HL-60 (cell line): ENCODE results near the gene TLR9.
A peak's percentile ranks its signal among the peaks of the same experiment; 100 is the strongest.

Experiments used
- DNase-seq, 2 experiments: peaks; one replicate each; pipeline ENCODE4 v3.0.0-alpha.2; 2010 to 2020; ENCODE audit warnings: low read depth in 1 of 2, low spot score in 1 of 2
- H3K27ac ChIP-seq: fragments of 250-450 bp; sonication (Bioruptor Pico); replicated peaks from 2 replicates; pipeline ENCODE4 v1.5.1; 2020; ENCODE audit warnings: mild to moderate bottlenecking, moderate library complexity
- H3K27me3 ChIP-seq: fragments of 250-450 bp; sonication (Bioruptor Pico); 2 replicates; pipeline ENCODE4 v1.5.1; 2021; ENCODE audit warnings: mild to moderate bottlenecking, moderate library complexity; ENCODE audit not compliant: insufficient read depth, poor library complexity, severe bottlenecking
- H3K4me3 ChIP-seq: replicated peaks from 2 replicates; pipeline ENCODE4 v1.5.1; 2011; ENCODE audit warnings: mild to moderate bottlenecking, control low read depth, low read length; ENCODE audit not compliant: insufficient read depth
- GABPA ChIP-seq: IDR thresholded peaks from 2 replicates; pipeline ENCODE4 v1.6.1; 2012; ENCODE audit warnings: low read depth
- POLR2AphosphoS5 ChIP-seq: IDR thresholded peaks from 2 replicates; pipeline ENCODE4 v1.6.1; 2012; ENCODE audit warnings: low read depth
- REST ChIP-seq: IDR thresholded peaks from 2 replicates; pipeline ENCODE4 v1.6.1; 2012; ENCODE audit warnings: low read depth; ENCODE audit not compliant: insufficient replicate concordance
- SPI1 ChIP-seq: IDR thresholded peaks from 2 replicates; pipeline ENCODE4 v1.6.1; 2012; ENCODE audit warnings: low read depth, mild to moderate bottlenecking, borderline replicate concordance
- TF ChIP-seq, protein P1 (sequence below): IDR thresholded peaks from one replicate; pipeline ENCODE4 v1.5.1; 2011; ENCODE audit warnings: low read length, control low read depth, inconsistent platforms; ENCODE audit not compliant: insufficient read depth

Gene TLR9

DNA sequence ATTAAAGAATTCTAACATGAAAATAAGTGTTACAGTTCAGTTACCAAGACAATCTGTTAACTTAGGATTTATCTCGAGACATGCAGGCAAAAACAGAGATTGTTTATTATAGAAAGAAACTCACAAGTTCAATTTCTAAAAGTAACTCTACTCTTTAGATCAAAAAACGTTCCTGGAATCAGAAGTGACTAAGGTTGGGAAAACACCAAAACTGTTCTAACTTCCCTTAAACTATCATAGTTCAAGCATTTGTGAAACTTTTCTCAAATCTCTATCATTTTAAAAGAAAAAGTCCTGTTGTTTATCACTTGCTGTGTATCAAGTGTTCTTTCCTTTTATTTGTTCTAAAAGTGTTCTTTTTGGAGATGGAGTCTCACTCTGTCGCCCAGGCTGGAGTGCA is 44.3 kb upstream of the TLR9 start:
- TF ChIP-seq GABPA = no peak
- TF ChIP-seq REST = no peak
- TF ChIP-seq SPI1 = no peak
- TF ChIP-seq, protein P1, sequence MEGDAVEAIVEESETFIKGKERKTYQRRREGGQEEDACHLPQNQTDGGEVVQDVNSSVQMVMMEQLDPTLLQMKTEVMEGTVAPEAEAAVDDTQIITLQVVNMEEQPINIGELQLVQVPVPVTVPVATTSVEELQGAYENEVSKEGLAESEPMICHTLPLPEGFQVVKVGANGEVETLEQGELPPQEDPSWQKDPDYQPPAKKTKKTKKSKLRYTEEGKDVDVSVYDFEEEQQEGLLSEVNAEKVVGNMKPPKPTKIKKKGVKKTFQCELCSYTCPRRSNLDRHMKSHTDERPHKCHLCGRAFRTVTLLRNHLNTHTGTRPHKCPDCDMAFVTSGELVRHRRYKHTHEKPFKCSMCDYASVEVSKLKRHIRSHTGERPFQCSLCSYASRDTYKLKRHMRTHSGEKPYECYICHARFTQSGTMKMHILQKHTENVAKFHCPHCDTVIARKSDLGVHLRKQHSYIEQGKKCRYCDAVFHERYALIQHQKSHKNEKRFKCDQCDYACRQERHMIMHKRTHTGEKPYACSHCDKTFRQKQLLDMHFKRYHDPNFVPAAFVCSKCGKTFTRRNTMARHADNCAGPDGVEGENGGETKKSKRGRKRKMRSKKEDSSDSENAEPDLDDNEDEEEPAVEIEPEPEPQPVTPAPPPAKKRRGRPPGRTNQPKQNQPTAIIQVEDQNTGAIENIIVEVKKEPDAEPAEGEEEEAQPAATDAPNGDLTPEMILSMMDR = no peak
- no peak for TF ChIP-seq POLR2AphosphoS5

GRCh38 chr3:52268036-52268435 is 42.6 kb upstream of the TLR9 start:
- TF ChIP-seq REST (no peak), SPI1 (no peak), POLR2AphosphoS5 (no peak), GABPA (no peak)
- TF ChIP-seq, protein P1 = no peak
- H3K27ac ChIP-seq = no peak overlapping the region
- no peak overlapping the region for H3K4me3 ChIP-seq
- H3K27me3 ChIP-seq = no peaks in the 10 kb centered on the region
- DNase-seq = no peak

More for the DNA sequence above, 44.3 kb upstream of the TLR9 start:
- peak overlapping the region; percentile 44 for H3K27ac ChIP-seq
- DNase-seq = no peak
- no peak overlapping the region for H3K4me3 ChIP-seq
- H3K27me3 ChIP-seq = no peaks in the 10 kb centered on the region

DNA sequence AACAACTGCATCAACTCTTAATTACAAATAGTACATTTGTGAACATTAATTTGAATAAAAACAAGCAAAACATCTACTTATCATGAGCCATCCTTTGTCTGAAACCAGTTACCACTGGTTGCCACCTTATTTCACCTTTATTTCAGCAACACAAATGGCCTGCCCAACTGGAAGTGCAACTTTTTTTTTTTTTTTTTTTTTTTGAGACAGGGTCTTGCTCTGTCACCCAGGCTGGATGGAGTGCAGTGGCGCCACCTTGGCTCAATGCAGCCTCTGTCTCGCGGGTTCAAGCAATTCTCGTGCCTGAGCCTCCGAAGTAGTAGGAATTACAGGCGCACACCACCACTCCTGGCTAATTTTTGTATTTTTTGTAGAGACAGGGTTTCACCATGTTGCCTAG is 39.9 kb upstream of the TLR9 start:
- TF ChIP-seq SPI1 (no peak), GABPA (no peak), REST (no peak), POLR2AphosphoS5 (no peak)
- TF ChIP-seq, protein P1 = no peak
- H3K27ac ChIP-seq = no peak overlapping the region
- no peak overlapping the region for H3K4me3 ChIP-seq
- no peak for DNase-seq
- H3K27me3 ChIP-seq = no peaks in the 10 kb centered on the region
